Measurements from ENCODE around the gene COIL. TPM values are rescaled to one million over a fixed set of nuclear protein-coding genes. Genes with fewer than 3 reads are reported as not detected.

The COIL gene
- total and polyA plus RNA-seq, 9 of the 15 experiments (the other 6 are each of a cell fraction or from before 2014, with no cell fraction given) = 23.9 to 41.3 (median 28.7) TPM

DNA sequence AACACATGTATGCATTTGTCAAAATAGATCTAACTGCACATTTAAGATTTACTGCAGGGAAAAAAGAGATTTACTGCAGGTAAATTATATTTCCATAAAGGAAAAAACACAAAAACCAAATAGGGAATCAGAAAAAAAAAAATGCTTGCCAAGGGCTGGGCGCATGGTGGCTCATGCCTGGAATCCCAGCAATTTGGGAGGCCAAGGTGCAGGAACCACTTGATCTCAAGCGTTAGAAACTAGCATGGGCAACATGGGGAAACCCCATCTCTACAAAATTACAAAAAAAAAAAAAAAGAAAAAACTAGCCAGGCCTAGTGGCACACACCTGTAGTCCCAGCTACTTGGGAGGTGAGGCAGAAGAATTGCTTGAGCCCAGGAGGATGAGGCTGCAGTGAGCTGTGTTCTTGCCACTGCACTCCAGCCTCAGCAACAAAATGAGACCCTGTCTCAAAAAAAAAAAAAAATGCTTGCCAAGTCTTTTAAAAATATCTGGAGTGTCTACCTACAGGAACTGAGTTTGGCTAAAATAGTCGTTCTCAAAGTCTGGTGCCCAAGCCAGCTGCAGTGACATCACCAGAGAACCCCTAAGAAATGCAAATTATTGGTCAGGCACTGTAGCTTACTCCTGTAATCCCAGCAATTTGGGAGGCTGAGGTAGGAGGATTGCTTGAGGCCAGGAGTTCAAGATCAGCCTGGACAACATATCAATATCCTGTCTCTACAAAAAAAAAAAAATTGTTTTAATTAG lies 64.5 kb downstream of the COIL start:
- no peak overlapping the region for H3K4me2 ChIP-seq (ENCODE audit: insufficient read depth, low read length)
- BruUV-seq (replicated peaks) = no TSS peak
- no peak for ATAC-seq
- WGBS (ENCODE audit: insufficient coverage, low coverage, missing lambda C conversion rate) = 70% methylated on average over 3 of the region's 3 CpGs
- CTCF ChIA-PET (ENCODE audit: low intra/inter-chr PET ratio) = no interaction called here
- H3K9me3 ChIP-seq (replicated peaks; ENCODE audit: control insufficient read depth, insufficient read depth, low read depth, low read length) = no peaks in the 10 kb centered on the region
- H3K4me3 ChIP-seq = no peak overlapping the region
- no peak overlapping the region for H3K9ac ChIP-seq (ENCODE audit: insufficient read depth in 1 of 2, low read depth in 2 of 2, low read length in 2 of 2)
- no peaks in the 10 kb centered on the region; the same call in none of the 2 replicates for H4K20me1 ChIP-seq (replicated peaks; ENCODE audit: control insufficient read depth, insufficient read depth, low read length)
- in situ Hi-C loops (cut with MboI) (no loop called here), intact Hi-C loops (cut with micrococcal nuclease) (no loop called here)
- H3K4me1 ChIP-seq (replicated peaks in 1 of 2; ENCODE audit: control insufficient read depth in 2 of 2, insufficient read depth in 2 of 2, low read length in 2 of 2) = peaks cover 0 to 4% of the 10 kb centered on the region in 2 experiments; a peak in 1 of 5 replicates
- H2AFZ ChIP-seq (ENCODE audit: low read depth, low read length) = no peak overlapping the region
- no peak for DNase-seq (ENCODE audit: extremely low read depth in 1 of 4, low spot score in 3 of 4)
- no peak for TF ChIP-seq XRCC4 (IDR thresholded peaks at IDR 0.05; ENCODE audit: extremely low read depth, insufficient read depth, insufficient read length)
- TF ChIP-seq, protein P1, sequence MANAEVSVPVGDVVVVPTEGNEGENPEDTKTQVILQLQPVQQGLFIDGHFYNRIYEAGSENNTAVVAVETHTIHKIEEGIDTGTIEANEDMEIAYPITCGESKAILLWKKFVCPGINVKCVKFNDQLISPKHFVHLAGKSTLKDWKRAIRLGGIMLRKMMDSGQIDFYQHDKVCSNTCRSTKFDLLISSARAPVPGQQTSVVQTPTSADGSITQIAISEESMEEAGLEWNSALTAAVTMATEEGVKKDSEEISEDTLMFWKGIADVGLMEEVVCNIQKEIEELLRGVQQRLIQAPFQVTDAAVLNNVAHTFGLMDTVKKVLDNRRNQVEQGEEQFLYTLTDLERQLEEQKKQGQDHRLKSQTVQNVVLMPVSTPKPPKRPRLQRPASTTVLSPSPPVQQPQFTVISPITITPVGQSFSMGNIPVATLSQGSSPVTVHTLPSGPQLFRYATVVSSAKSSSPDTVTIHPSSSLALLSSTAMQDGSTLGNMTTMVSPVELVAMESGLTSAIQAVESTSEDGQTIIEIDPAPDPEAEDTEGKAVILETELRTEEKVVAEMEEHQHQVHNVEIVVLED (CRISPR knock-in tag; IDR thresholded peaks at IDR 0.05) = no peak
- no peak for TF ChIP-seq FIP1L1 (IDR thresholded peaks at IDR 0.05; ENCODE audit: low read depth, low read length, poor library complexity, severe bottlenecking)
- no peak for TF ChIP-seq ZNF24 (IDR thresholded peaks at IDR 0.05)
- no peak for TF ChIP-seq ZNF12 (CRISPR knock-in tag; IDR thresholded peaks at IDR 0.05)
- no peak for TF ChIP-seq ZNF696 (CRISPR knock-in tag; conservative IDR thresholded peaks at IDR 0.05)
- no peak for TF ChIP-seq CHD4 (IDR thresholded peaks at IDR 0.05; ENCODE audit: insufficient read depth, insufficient replicate concordance, low read depth, low read length, poor library complexity, severe bottlenecking)
- POLR2A ChIA-PET = interaction anchor here (1.6 to 3.4 kb wide), 3 partner anchors 8 to 12 kb away, joined by 4 to 13 read pairs (median 6); no protein-coding TSS in a partner anchor
- FAIRE-seq = no peak
- no peaks in the 10 kb centered on the region for H3K79me2 ChIP-seq (ENCODE audit: control insufficient read depth, insufficient read depth, low read length)
- peaks cover 5% of the 10 kb centered on the region for H3K9me1 ChIP-seq (ENCODE audit: control insufficient read depth, insufficient read depth, low read length)
- peaks cover 92% of the 10 kb centered on the region for H3K36me3 ChIP-seq (ENCODE audit: control insufficient read depth, insufficient read depth, low read length)
- no peaks in the 10 kb centered on the region for H3K27me3 ChIP-seq (ENCODE audit: control insufficient read depth in 2 of 2, insufficient read depth in 2 of 2, low read length in 2 of 2)
- H3K27ac ChIP-seq (ENCODE audit: extremely low read depth, low read depth, low read length) = no peak overlapping the region
